WTC11 (cell line): ENCODE results near the gene APOA1. TPM values are rescaled to one million over a fixed set of nuclear protein-coding genes. Genes with fewer than 3 reads are reported as not detected.

Experiments used
- ATAC-seq: fragments of 200-7000 bp; cut with Tn5 transposase; 2 replicates; pipeline ENCODE4 v1.10.0; 2021; ENCODE audit warnings: mild to moderate bottlenecking, moderate library complexity
- CTCF ChIA-PET: fragments of 300-600 bp; sonication (Branson Sonifier 250); formaldehyde crosslinking; loops from one replicate; lab custom pipeline; 2021; ENCODE audit warnings: antibody characterized with exemption; lab: Charles Lee
- POLR2A ChIA-PET: fragments of 350-600 bp; sonication (Branson Sonifier 250); formaldehyde crosslinking; loops from one replicate; lab custom pipeline; 2021; ENCODE audit warnings: antibody characterized with exemption; lab: Charles Lee
- DNase-seq: peaks from one replicate; pipeline ENCODE4 v3.0.0; 2021; ENCODE audit warnings: low spot score
- H3K27ac Mint-ChIP-seq: 2 replicates; pipeline ENCODE4 v1.8.0; 2021; ENCODE audit warnings: mixed read lengths
- H3K27me3 Mint-ChIP-seq: 2 replicates; pipeline ENCODE4 v1.8.0; 2021; ENCODE audit warnings: low read depth, mild to moderate bottlenecking, moderate library complexity, mixed read lengths
- H3K36me3 Mint-ChIP-seq: 2 replicates; pipeline ENCODE4 v1.8.0; 2021; ENCODE audit warnings: mixed read lengths
- H3K4me1 Mint-ChIP-seq: 2 replicates; pipeline ENCODE4 v1.8.0; 2022; ENCODE audit warnings: mixed read lengths
- H3K4me3 Mint-ChIP-seq: 2 replicates; pipeline ENCODE4 v1.8.0; 2021; ENCODE audit warnings: mild to moderate bottlenecking, moderate library complexity, mixed read lengths
- H3K9me3 Mint-ChIP-seq: 2 replicates; pipeline ENCODE4 v1.8.0; 2021; ENCODE audit warnings: mixed read lengths
- ATF2 ChIP-seq: sonication (generic); formaldehyde crosslinking; IDR thresholded peaks from 2 replicates; pipeline ENCODE4 v1.8.1; 2022; ENCODE audit warnings: low read depth, missing genetic modification reagents, borderline replicate concordance
- ESRRA ChIP-seq: sonication (generic); formaldehyde crosslinking; IDR thresholded peaks from 2 replicates; pipeline ENCODE4 v1.8.1; 2022; ENCODE audit warnings: mild to moderate bottlenecking, missing genetic modification reagents, borderline replicate concordance
- FOXK1 ChIP-seq: sonication (generic); formaldehyde crosslinking; IDR thresholded peaks from 2 replicates; pipeline ENCODE4 v1.8.0; 2022; ENCODE audit warnings: mild to moderate bottlenecking, moderate library complexity, missing genetic modification reagents
- GABPB1 ChIP-seq: sonication (generic); formaldehyde crosslinking; IDR thresholded peaks from 2 replicates; pipeline ENCODE4 v1.8.1; 2023; ENCODE audit warnings: mild to moderate bottlenecking, missing genetic modification reagents
- HMGXB4 ChIP-seq: sonication (generic); formaldehyde crosslinking; IDR thresholded peaks from 2 replicates; pipeline ENCODE4 v1.8.1; 2023; ENCODE audit warnings: mild to moderate bottlenecking, moderate library complexity, missing genetic modification reagents
- SMAD3 ChIP-seq: sonication (generic); formaldehyde crosslinking; IDR thresholded peaks from 2 replicates; pipeline ENCODE4 v1.8.0; 2022; ENCODE audit warnings: missing genetic modification reagents, mild to moderate bottlenecking, borderline replicate concordance
- SMAD4 ChIP-seq: sonication (generic); formaldehyde crosslinking; IDR thresholded peaks from 2 replicates; pipeline ENCODE4 v1.8.0; 2022; ENCODE audit warnings: mild to moderate bottlenecking, missing genetic modification reagents
- STAT6 ChIP-seq: sonication (generic); formaldehyde crosslinking; conservative IDR thresholded peaks from 2 replicates; pipeline ENCODE4 v1.8.1; 2023; ENCODE audit warnings: mild to moderate bottlenecking, low read depth, missing genetic modification reagents, moderate library complexity
- ZNF317 ChIP-seq: sonication (generic); formaldehyde crosslinking; IDR thresholded peaks from 2 replicates; pipeline ENCODE4 v1.8.1; 2023; ENCODE audit warnings: low read depth, mild to moderate bottlenecking, moderate library complexity, missing genetic modification reagents, borderline replicate concordance
- total RNA-seq: library from RNA; stranded (reverse); gene quantifications from 3 replicates; pipeline ENCODE4 v1.2.3, GENCODE V29; 2021
- TF ChIP-seq, protein P1 (sequence below): sonication (generic); formaldehyde crosslinking; conservative IDR thresholded peaks from 2 replicates; pipeline ENCODE4 v1.8.1; 2022; ENCODE audit warnings: mild to moderate bottlenecking, missing genetic modification reagents
- TF ChIP-seq, protein P2 (sequence below): sonication (generic); formaldehyde crosslinking; IDR thresholded peaks from 2 replicates; pipeline ENCODE4 v1.8.1; 2022; ENCODE audit warnings: missing genetic modification reagents, borderline replicate concordance
- TF ChIP-seq, protein P3 (sequence below): sonication (generic); formaldehyde crosslinking; IDR thresholded peaks from 2 replicates; pipeline ENCODE4 v1.8.0; 2023; ENCODE audit warnings: missing genetic modification reagents

APOA1 gene
- total RNA-seq, 1 experiment from 2014 or later = 2.1 TPM

DNA sequence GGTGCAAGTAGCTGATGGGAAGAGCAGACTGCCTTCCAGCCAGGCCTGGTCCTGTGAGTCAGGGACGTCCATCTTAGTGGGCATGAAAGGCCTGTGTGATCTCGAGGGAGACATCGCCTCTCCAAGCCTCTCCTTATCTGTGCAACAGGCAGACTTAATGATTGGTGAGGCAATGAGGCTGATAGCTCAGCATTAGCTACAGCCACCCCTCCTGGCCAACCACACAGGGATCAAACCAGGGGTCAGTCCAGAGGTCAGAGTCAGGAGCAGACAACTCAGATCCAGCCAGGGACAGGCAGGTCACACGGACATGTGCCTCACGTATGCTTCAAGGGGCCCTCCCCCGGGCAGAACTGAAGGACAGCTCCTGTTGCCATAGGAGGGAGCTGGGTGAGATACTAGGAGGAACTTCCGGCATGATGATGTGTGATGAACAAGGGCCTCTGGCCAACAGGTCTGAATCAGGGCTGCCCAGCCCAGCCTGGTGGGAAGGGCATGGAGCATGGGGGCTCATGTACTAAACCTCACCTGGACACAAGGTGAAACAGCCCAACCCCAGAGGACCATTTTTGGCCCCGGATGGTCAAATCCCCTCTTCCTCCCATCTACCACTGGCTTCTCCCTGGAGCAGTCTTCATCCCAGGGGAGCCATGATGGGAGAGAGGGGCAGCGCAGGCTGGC lies 10.5 kb downstream of the APOA1 start:
- Mint-ChIP-seq H3K36me3 (no peaks in the 10 kb centered on the region), H3K27ac (no peak overlapping the region), H3K4me1 (no peaks in the 10 kb centered on the region), H3K27me3 (no peaks in the 10 kb centered on the region; the same call in 1 of the 2 replicates), H3K9me3 (no peaks in the 10 kb centered on the region), H3K4me3 (no peak overlapping the region)
- ChIA-PET POLR2A (interaction anchor here (1.3 kb wide), 1 partner anchor 36 kb away, joined by 3 read pairs; no protein-coding TSS in a partner anchor), CTCF (interaction anchor here (1.2 to 1.5 kb wide), 2 partner anchors 9 to 36 kb away, joined by 5 to 6 read pairs; partner anchors contain the start of gene APOA5)
- no peak for ATAC-seq
- DNase-seq = no peak
- TF ChIP-seq STAT6 (no peak), SMAD3 (CRISPR knock-in tag) (no peak), GABPB1 (CRISPR knock-in tag) (peak; percentile 74; the same call in 1 of the 2 replicates), FOXK1 (CRISPR knock-in tag) (no peak), ZNF317 (CRISPR knock-in tag) (no peak)
- TF ChIP-seq, protein P1, sequence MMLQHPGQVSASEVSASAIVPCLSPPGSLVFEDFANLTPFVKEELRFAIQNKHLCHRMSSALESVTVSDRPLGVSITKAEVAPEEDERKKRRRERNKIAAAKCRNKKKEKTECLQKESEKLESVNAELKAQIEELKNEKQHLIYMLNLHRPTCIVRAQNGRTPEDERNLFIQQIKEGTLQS (CRISPR knock-in tag) = no peak
- TF ChIP-seq, protein P2, sequence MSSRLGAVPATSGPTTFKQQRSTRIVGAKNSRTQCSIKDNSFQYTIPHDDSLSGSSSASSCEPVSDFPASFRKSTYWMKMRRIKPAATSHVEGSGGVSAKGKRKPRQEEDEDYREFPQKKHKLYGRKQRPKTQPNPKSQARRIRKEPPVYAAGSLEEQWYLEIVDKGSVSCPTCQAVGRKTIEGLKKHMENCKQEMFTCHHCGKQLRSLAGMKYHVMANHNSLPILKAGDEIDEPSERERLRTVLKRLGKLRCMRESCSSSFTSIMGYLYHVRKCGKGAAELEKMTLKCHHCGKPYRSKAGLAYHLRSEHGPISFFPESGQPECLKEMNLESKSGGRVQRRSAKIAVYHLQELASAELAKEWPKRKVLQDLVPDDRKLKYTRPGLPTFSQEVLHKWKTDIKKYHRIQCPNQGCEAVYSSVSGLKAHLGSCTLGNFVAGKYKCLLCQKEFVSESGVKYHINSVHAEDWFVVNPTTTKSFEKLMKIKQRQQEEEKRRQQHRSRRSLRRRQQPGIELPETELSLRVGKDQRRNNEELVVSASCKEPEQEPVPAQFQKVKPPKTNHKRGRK (CRISPR knock-in tag) = no peak

- ATAC-seq (no peak), DNase-seq (no peak)
- H3K4me3 Mint-ChIP-seq = no peak overlapping the region
- POLR2A ChIA-PET = interaction anchor here (1.3 kb wide), 1 partner anchor 35 kb away, joined by 3 read pairs; no protein-coding TSS in a partner anchor
- H3K4me1 Mint-ChIP-seq = no peaks in the 10 kb centered on the region
- H3K36me3 Mint-ChIP-seq = no peaks in the 10 kb centered on the region
- CTCF ChIA-PET = interaction anchor here (1.1 to 1.5 kb wide), 3 partner anchors 10 to 35 kb away, joined by 5 to 6 read pairs (median 6); partner anchors contain the start of gene APOA5
- no peak overlapping the region for H3K27ac Mint-ChIP-seq
- H3K27me3 Mint-ChIP-seq = no peaks in the 10 kb centered on the region; the same call in 1 of the 2 replicates
- TF ChIP-seq ESRRA (CRISPR knock-in tag) = no peak
- TF ChIP-seq GABPB1 (CRISPR knock-in tag) = no peak
- no peak for TF ChIP-seq SMAD4 (CRISPR knock-in tag)
- TF ChIP-seq, protein P3, sequence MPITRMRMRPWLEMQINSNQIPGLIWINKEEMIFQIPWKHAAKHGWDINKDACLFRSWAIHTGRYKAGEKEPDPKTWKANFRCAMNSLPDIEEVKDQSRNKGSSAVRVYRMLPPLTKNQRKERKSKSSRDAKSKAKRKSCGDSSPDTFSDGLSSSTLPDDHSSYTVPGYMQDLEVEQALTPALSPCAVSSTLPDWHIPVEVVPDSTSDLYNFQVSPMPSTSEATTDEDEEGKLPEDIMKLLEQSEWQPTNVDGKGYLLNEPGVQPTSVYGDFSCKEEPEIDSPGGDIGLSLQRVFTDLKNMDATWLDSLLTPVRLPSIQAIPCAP (CRISPR knock-in tag) = no peak
- no peak for TF ChIP-seq STAT6
- TF ChIP-seq ATF2 (CRISPR knock-in tag) = no peak
- no peak for TF ChIP-seq HMGXB4 (CRISPR knock-in tag)
- TF ChIP-seq, all 79 proteins: peak for 0
- H3K9me3 Mint-ChIP-seq = no peaks in the 10 kb centered on the region
These were observed 11.3 kb downstream of the APOA1 start for GRCh38 chr11:116825854-116826750.
